CD4-positive, alpha-beta T cell (primary cell): ENCODE results near the gene MT3. TPM values are rescaled to one million over a fixed set of nuclear protein-coding genes. Genes with fewer than 3 reads are reported as not detected.

Experiments used
- ATAC-seq: fragments of 200-7000 bp; cut with Tn5 transposase; one replicate; pipeline ENCODE4 v1.10.0; 2022; ENCODE audit warnings: mild to moderate bottlenecking; ENCODE audit not compliant: poor library complexity
- CTCF ChIA-PET: fragments of 350-600 bp; sonication (Branson Sonifier 250); formaldehyde crosslinking; loops from one replicate; lab custom pipeline; 2021; ENCODE audit warnings: antibody characterized with exemption, inconsistent platforms; lab: Charles Lee
- POLR2A ChIA-PET: fragments of 350-600 bp; sonication (Branson Sonifier 250); formaldehyde crosslinking; loops from one replicate; lab custom pipeline; 2021; ENCODE audit warnings: antibody characterized with exemption, inconsistent platforms; lab: Charles Lee
- DNase-seq, 14 experiments: peaks; one replicate each; pipeline ENCODE4 v3.0.0-alpha.2; 2013 to 2020; ENCODE audit warnings: mixed read lengths in 2 of 14
- H3K27ac ChIP-seq, 2 donors: one replicate each; pipeline versions ENCODE4 v1.5.1 to v1.7.0; 2013; ENCODE audit warnings: low read length in 2 of 2, low read depth in 1 of 2, mild to moderate bottlenecking in 1 of 2
- H3K27me3 ChIP-seq, 2 experiments: 1 replicate in 1 of 2; 2 replicates in 1 of 2; pipeline versions ENCODE4 v1.6.1 to v1.7.0; 2013; ENCODE audit warnings: low read length in 2 of 2, control low read depth in 1 of 2, mild to moderate bottlenecking in 1 of 2, moderate library complexity in 1 of 2; ENCODE audit not compliant: insufficient read depth in 2 of 2, control insufficient read depth in 1 of 2
- H3K36me3 ChIP-seq: one replicate; pipeline ENCODE4 v1.6.1; 2013; ENCODE audit warnings: low read length, control low read depth; ENCODE audit not compliant: insufficient read depth
- H3K4me1 ChIP-seq: one replicate; pipeline ENCODE4 v1.6.1; 2013; ENCODE audit warnings: low read length, control low read depth; ENCODE audit not compliant: insufficient read depth
- H3K4me3 ChIP-seq: one replicate; pipeline ENCODE4 v1.5.1; 2013; ENCODE audit warnings: mild to moderate bottlenecking, low read length, moderate library complexity
- H3K9me3 ChIP-seq, 2 experiments: 1 replicate in 1 of 2; 2 replicates in 1 of 2; pipeline versions ENCODE4 v1.6.1 to v1.7.0; 2013; ENCODE audit warnings: low read length in 2 of 2, mild to moderate bottlenecking in 2 of 2, control low read depth in 1 of 2, moderate library complexity in 1 of 2; ENCODE audit not compliant: control insufficient read depth in 1 of 2, insufficient read depth in 1 of 2
- H3K27ac Mint-ChIP-seq: one replicate; pipeline ENCODE4 v1.8.0; 2020; ENCODE audit warnings: mixed read lengths
- H3K27me3 Mint-ChIP-seq: one replicate; pipeline ENCODE4 v1.8.0; 2021; ENCODE audit warnings: mixed read lengths
- H3K36me3 Mint-ChIP-seq: one replicate; pipeline ENCODE4 v1.8.0; 2021; ENCODE audit warnings: low read depth, mixed read lengths
- H3K4me1 Mint-ChIP-seq: one replicate; pipeline ENCODE4 v1.8.0; 2021; ENCODE audit warnings: low read depth, mixed read lengths
- H3K4me3 Mint-ChIP-seq: one replicate; pipeline ENCODE4 v1.8.0; 2020; ENCODE audit warnings: mild to moderate bottlenecking, mixed read lengths
- H3K9me3 Mint-ChIP-seq: one replicate; pipeline ENCODE4 v1.8.0; 2020; ENCODE audit warnings: mixed read lengths
- CTCF ChIP-seq: fragments of 200-600 bp; IDR thresholded peaks from one replicate; pipeline ENCODE4 v1.8.0; 2022; ENCODE audit warnings: antibody characterized with exemption, mild to moderate bottlenecking
- intact Hi-C, 2 experiments: fragments of 100-400 bp; cut with DNase I in 1 of 2; cut with micrococcal nuclease in 1 of 2; formaldehyde crosslinking; loops; one replicate each; pipeline versions ENCODE4 v1.15.1 to v1.9.0; 2023 to 2025; cut with DNase I, micrococcal nuclease
- polyA plus RNA-seq, 2 donors: library from polyadenylated mRNA; unstranded; fragments of 120-200 nt; gene quantifications; one replicate each; pipeline ENCODE4 v1.2.1, GENCODE V29; 2013
- total RNA-seq, 174 experiments: library from RNA in 2 of 174; stranded (reverse) in 2 of 174; gene quantifications; one replicate each; pipeline ENCODE4 v1.2.3 and lab custom pipeline; 2021 to 2026

The MT3 gene
- total RNA-seq (under 1 TPM in 1 of 2 experiments, not detected in 1; 0.50 TPM), total RNA-seq (lab: John Stamatoyannopoulos, UW) (0 to 4.3 (median 0.03) reads per million in 172 experiments)
- 0.45 TPM for polyA plus RNA-seq (2013, experiment 1 of 2)
- polyA plus RNA-seq (2013, experiment 2 of 2) = 0.82 TPM

- H3K27ac Mint-ChIP-seq = no peak within 1 kb of the TSS
- H3K4me1 ChIP-seq = peaks cover 12% of the 10 kb centered on the region
- intact Hi-C loops = no loop called here
- H3K4me1 Mint-ChIP-seq = peaks cover 9% of the 10 kb centered on the region
- H3K27me3 Mint-ChIP-seq = peaks cover 41% of the 10 kb centered on the region
- ChIA-PET CTCF (no interaction called here), POLR2A (no interaction called here)
- peak within 1 kb of the TSS; percentile 50 for H3K4me3 ChIP-seq
- no peak for TF ChIP-seq CTCF
- H3K9me3 Mint-ChIP-seq = no peaks in the 10 kb centered on the region
- H3K27ac ChIP-seq = no peak within 1 kb of the TSS
- peak within 1 kb of the TSS; percentile 80 for H3K4me3 Mint-ChIP-seq
- H3K36me3 ChIP-seq = no peaks in the 10 kb centered on the region
- no peaks in the 10 kb centered on the region for H3K36me3 Mint-ChIP-seq
- DNase-seq = peak in 5 of 14 experiments; percentile 10 to 61 (median 41)
- H3K9me3 ChIP-seq = no peaks in the 10 kb centered on the region
- ATAC-seq = peak; percentile 76
- peaks cover 17 to 18% of the 10 kb centered on the region in 2 experiments for H3K27me3 ChIP-seq
Observed at GRCh38 chr16:56589141-56590039, at the start of gene MT3. Gene MT3, plus strand, starts transcription at chr16:56589528. Its CDS starts 63 bp downstream, at chr16:56589591.

GRCh38 chr16:56539656-56540055 lies 49.7 kb upstream of the MT3 start:
- H3K4me3 Mint-ChIP-seq = no peak overlapping the region
- H3K27ac Mint-ChIP-seq = no peak overlapping the region
- ChIA-PET POLR2A (no interaction called here), CTCF (no interaction called here)
- TF ChIP-seq CTCF = no peak
- no peaks in the 10 kb centered on the region for H3K4me1 Mint-ChIP-seq
- intact Hi-C loops = no loop called here
- H3K9me3 ChIP-seq = no peaks in the 10 kb centered on the region
- no peaks in the 10 kb centered on the region for H3K36me3 Mint-ChIP-seq
- no peaks in the 10 kb centered on the region for H3K36me3 ChIP-seq
- DNase-seq (no peak), ATAC-seq (no peak)
- H3K27me3 ChIP-seq = peaks cover 4 to 17% of the 10 kb centered on the region in 2 experiments
- peaks cover 35% of the 10 kb centered on the region for H3K27me3 Mint-ChIP-seq
- no peaks in the 10 kb centered on the region for H3K4me1 ChIP-seq
- H3K4me3 ChIP-seq = no peak overlapping the region
- no peaks in the 10 kb centered on the region for H3K9me3 Mint-ChIP-seq
- H3K27ac ChIP-seq = no peak overlapping the region

GRCh38 chr16:56542039-56542438 lies 47.3 kb upstream of the MT3 start:
- Histone ChIP-seq H3K27me3 (peaks cover 0 to 15% of the 10 kb centered on the region in 2 experiments), H3K4me1 (peaks cover 2% of the 10 kb centered on the region), H3K27ac (no peak overlapping the region), H3K9me3 (no peaks in the 10 kb centered on the region), H3K4me3 (no peak overlapping the region), H3K36me3 (no peaks in the 10 kb centered on the region)
- peaks cover under 1% of the 10 kb centered on the region for H3K4me1 Mint-ChIP-seq
- intact Hi-C loops = no loop called here
- DNase-seq (no peak), ATAC-seq (no peak)
- POLR2A ChIA-PET = no interaction called here
- CTCF ChIA-PET = interaction anchor here (0.6 kb wide), 1 partner anchor 160 kb away, joined by 3 read pairs; no protein-coding TSS in a partner anchor
- H3K4me3 Mint-ChIP-seq = no peak overlapping the region
- H3K36me3 Mint-ChIP-seq = no peaks in the 10 kb centered on the region
- no peak for TF ChIP-seq CTCF
- H3K27me3 Mint-ChIP-seq = peaks cover 26% of the 10 kb centered on the region
- no peaks in the 10 kb centered on the region for H3K9me3 Mint-ChIP-seq
- no peak overlapping the region for H3K27ac Mint-ChIP-seq
